VCaP (cell line): ENCODE results near the gene ADI1.
"Not testable (repeated sequence)": the region's sequence is repeated elsewhere in the genome, so short reads cannot be mapped to it uniquely, and the experiment has no call there.

Experiments
- H3K27ac ChIP-seq: fragments of 450-650 bp; 2 replicates; pipeline ENCODE4 v1.5.1; 2017
- CTCF ChIP-seq: fragments of 450-650 bp; conservative IDR thresholded peaks from 2 replicates; pipeline ENCODE4 v1.5.1; 2017; ENCODE audit warnings: mild to moderate bottlenecking, moderate library complexity

The ADI1 gene

DNA sequence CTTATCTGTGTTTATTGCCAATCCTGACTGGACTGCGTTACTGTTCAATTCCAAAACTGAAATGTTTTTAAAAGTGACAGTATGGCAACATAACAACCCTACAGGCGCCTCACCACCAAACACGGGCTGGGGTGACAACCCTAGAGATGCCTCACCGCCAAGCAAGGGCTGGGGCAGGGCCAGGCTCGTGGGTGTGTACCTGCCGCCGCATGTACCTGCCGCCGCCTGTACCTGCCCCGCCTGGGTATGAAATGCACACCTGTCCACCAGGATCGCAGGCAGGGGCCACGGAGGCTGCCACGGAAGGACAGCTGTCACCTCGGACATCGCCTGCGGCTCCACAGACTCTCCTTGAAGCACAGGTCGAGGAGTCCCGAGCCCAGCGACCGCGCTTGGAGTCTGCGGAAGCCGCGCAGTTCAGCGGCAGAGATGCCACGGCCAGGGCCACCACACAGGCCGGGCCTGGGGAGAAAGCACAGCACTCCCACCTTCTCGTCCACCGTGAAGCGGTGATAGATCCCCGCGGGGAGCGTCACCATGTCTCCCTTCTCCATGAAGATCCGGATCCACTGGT lies 18.9 kb downstream of the ADI1 start:
- no peak for TF ChIP-seq CTCF
- no peak overlapping the region for H3K27ac ChIP-seq

DNA sequence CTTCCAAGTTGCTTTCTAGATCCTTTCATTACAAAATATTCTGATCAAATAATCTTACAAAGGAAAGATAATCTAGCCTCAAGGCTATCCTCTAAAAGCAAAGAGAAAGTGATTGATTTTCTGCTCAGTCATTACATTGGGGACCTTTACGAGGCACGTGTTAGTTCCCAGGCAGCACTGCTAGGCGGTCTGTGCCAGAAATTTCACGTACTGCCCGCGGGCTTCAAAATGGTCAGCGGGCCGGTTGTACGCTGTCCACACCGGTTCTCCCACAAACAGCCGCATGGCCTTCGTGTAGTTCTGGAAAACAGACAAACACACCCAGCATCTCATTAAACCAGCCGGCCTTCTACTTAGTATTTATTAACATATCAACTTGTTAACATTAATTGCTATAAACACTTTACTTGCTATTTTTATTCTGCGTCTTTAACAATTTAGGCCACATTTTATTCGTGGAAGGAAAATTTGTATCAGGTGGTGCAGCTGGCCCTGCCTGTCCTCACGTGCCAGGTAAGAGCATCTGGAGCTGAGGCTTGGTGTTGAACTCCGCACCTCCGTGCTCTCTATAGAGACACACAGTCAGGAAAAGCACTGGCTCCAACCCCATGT lies 20.4 kb downstream of the ADI1 start:
- no peak overlapping the region for H3K27ac ChIP-seq
- no peak for TF ChIP-seq CTCF

DNA sequence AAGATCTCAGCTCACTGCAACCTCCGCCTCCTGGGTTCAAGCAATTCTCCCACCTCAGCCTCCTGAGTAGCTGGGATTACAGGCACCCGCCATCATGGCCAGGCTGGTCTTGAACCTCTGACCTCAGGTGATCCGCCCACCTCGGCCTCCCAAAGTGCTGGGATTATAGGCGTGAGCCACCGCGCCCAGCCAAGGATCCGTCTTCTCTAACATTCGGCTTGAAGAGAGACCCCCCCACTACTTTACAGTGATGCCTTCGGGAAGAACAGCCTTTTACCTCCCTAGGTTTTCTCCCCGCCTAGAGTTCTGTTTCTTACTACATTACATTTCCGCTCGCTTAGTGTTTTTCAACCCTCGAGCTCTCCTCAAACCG lies 22.6 kb downstream of the ADI1 start:
- H3K27ac ChIP-seq = not testable (repeated sequence)

DNA sequence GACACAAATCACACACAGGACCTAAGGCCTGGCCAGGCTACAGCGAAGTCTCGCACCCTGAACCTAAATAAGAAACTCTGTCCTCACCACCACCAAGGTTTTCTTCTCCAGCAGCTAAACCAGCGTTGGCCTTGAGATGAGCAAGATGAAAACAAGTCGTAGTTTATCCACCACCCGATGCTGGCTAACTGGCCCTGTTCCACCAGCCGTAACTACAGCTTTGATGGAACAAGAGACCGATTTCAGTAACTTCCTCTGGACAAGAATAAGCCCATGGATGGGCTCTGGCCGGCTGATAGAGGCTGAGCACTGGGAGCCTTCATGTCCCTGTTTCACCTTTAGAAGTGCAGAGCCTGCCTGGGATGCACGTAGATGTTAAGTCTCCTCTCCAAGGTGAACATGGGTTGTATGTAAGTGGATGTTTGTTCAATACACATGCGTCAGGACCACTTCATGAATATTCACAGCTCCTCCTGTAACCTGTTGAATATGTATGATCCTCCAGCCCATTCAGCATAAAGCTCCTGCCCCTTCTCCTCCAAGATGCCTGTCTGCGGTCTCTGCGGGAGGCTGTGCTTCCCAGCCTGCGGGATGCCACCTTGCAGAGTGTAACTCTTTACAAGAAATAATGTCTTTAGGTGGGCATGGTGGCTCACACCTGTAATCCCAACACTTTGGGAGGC lies 24.2 kb downstream of the ADI1 start:
- H3K27ac ChIP-seq = no peak overlapping the region
- TF ChIP-seq CTCF = no peak

GRCh38 chr2:3493615-3494007 lies 25.7 kb downstream of the ADI1 start:
- TF ChIP-seq CTCF = no peak
- H3K27ac ChIP-seq = no peak overlapping the region

- TF ChIP-seq CTCF = no peak
- H3K27ac ChIP-seq = no peak overlapping the region
These were observed 26.2 kb downstream of the ADI1 start for GRCh38 chr2:3492951-3493614.

DNA sequence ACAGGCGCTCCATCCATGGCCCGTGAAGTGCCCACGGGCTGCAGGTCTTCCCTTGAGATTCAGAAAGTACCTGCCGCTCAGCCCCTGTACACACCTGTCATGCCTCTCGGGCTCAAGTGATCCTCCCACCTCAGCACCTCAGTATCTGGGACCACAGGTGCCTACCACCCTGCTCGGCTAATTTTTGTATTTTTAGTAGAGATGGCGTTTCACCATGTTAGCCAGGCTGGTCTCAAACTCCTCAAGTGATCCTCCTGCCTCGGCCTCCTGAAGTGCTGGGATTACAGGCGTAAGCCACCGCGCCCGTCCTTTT lies 26.9 kb downstream of the ADI1 start:
- not testable (repeated sequence) for H3K27ac ChIP-seq

GRCh38 chr2:3491716-3492474 lies 27.4 kb downstream of the ADI1 start:
- no peak for TF ChIP-seq CTCF
- H3K27ac ChIP-seq = no peak overlapping the region
